Type B pancreatic cell (in vitro differentiated cells): ENCODE results near the gene TRAF3IP1. TPM values are rescaled to one million over a fixed set of nuclear protein-coding genes. Genes with fewer than 3 reads are reported as not detected.

Source experiments
- DNase-seq: peaks from one replicate; pipeline ENCODE4 v3.0.0; 2021; ENCODE audit warnings: mixed read lengths; ENCODE audit not compliant: unreplicated experiment; ENCODE audit errors: extremely low spot score
- H3K27ac Mint-ChIP-seq: 2 replicates; pipeline ENCODE4 v1.8.0; 2021; ENCODE audit warnings: mild to moderate bottlenecking, mixed read lengths
- H3K27me3 Mint-ChIP-seq: 2 replicates; pipeline ENCODE4 v1.8.0; 2021; ENCODE audit warnings: mixed read lengths
- H3K36me3 Mint-ChIP-seq: 2 replicates; pipeline ENCODE4 v1.8.0; 2021; ENCODE audit warnings: mixed read lengths
- H3K4me1 Mint-ChIP-seq: one replicate; pipeline ENCODE4 v1.8.0; 2021; ENCODE audit warnings: mixed read lengths; ENCODE audit not compliant: unreplicated experiment
- H3K4me3 Mint-ChIP-seq: 2 replicates; pipeline ENCODE4 v1.8.0; 2021; ENCODE audit warnings: mild to moderate bottlenecking, mixed read lengths
- H3K9me3 Mint-ChIP-seq: 2 replicates; pipeline ENCODE4 v1.8.0; 2021; ENCODE audit warnings: mixed read lengths
- total RNA-seq: library from RNA; stranded (reverse); gene quantifications from 2 replicates; pipeline ENCODE4 v1.2.1, GENCODE V29; 2021; ENCODE audit warnings: low replicate concordance
- TF ChIP-seq, protein P1 (sequence below): fragments of 200-600 bp; sonication (generic); conservative IDR thresholded peaks from 2 replicates; pipeline ENCODE4 v1.5.0; 2021; ENCODE audit warnings: antibody characterized with exemption, mild to moderate bottlenecking

TRAF3IP1 gene
- total RNA-seq, 1 donor from 2014 or later: 20.9 TPM

DNA sequence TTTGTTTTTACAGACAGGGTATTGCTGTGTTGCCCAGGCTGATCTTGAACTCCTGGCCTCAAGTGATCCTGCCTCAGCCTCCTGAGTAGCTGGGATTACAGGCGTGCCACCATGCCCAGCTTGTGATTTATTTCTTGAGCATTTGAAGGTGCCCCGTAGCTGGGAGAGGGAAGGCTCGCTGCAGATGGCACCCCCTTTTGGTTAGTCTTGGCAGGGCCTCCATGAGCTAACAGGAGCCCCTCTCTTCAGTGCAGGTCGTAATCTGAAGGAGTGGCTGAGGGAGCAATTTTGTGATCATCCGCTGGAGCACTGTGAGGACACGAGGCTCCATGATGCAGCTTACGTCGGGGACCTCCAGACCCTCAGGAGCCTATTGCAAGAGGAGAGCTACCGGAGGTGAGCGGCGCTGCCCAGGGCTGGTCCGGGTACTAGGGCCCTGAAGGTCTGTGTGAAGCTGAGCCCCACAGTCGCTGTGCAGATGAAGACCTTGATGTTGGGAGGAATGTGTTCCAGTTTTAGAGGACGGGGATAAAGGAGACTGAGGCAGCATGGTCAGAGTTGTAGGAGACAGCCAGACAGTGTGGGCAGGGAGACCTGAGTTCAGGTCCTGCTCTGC, 113.1 kb downstream of the TRAF3IP1 start:
- peaks cover 27% of the 10 kb centered on the region for H3K36me3 Mint-ChIP-seq
- no peak overlapping the region for H3K4me3 Mint-ChIP-seq
- TF ChIP-seq, protein P1, sequence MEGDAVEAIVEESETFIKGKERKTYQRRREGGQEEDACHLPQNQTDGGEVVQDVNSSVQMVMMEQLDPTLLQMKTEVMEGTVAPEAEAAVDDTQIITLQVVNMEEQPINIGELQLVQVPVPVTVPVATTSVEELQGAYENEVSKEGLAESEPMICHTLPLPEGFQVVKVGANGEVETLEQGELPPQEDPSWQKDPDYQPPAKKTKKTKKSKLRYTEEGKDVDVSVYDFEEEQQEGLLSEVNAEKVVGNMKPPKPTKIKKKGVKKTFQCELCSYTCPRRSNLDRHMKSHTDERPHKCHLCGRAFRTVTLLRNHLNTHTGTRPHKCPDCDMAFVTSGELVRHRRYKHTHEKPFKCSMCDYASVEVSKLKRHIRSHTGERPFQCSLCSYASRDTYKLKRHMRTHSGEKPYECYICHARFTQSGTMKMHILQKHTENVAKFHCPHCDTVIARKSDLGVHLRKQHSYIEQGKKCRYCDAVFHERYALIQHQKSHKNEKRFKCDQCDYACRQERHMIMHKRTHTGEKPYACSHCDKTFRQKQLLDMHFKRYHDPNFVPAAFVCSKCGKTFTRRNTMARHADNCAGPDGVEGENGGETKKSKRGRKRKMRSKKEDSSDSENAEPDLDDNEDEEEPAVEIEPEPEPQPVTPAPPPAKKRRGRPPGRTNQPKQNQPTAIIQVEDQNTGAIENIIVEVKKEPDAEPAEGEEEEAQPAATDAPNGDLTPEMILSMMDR: no peak
- no peak overlapping the region for H3K27ac Mint-ChIP-seq
- H3K4me1 Mint-ChIP-seq: peaks cover 6% of the 10 kb centered on the region
- no peak for DNase-seq
- H3K27me3 Mint-ChIP-seq: no peaks in the 10 kb centered on the region
- H3K9me3 Mint-ChIP-seq: peaks cover 6% of the 10 kb centered on the region

DNA sequence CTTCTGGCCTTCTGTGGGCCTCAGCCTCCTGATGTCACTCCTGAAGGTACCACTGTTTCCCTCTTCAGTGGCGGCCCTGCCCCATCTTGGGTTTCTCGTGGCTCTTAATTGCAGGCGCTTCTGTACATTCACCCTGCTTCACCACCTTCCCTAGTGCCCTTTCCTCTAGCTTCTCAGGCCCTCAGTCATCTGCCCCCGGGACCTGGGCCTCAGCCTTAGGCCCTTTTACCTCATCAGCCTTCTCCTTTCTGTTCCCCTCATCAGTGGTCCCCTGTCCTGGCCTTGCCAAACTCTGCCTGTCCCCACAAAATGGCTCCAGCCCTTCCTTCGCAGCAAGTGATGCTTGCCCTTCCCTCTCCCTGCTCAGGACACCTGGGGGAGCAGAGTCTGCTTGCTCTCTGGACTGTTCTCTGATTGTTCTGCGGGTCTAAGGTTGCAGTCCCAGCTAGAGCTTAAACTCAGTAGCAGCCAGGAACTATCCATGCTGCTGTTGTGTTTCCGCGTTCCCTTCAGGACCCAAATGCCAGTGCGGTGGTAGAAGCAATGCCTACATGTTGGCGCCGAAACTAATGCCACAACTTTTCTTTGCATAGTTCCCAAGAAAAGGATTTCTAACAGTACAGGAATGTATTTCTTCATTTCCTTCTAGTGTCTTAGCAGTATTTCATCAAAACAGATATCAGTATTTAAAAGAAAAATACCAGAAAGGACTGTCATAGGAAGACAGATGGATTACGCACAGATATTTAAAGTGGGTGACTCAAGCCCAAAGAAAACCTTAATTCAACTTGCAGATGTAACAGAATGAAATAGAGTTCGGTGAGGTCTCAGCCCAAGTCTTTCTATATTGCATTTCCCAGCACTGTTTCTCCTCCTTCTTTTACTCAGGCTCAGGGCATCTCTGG, 113.9 kb downstream of the TRAF3IP1 start:
- Mint-ChIP-seq H3K27me3 (no peaks in the 10 kb centered on the region), H3K4me1 (peaks cover 13% of the 10 kb centered on the region), H3K4me3 (no peak overlapping the region), H3K27ac (no peak overlapping the region), H3K36me3 (peaks cover 31% of the 10 kb centered on the region), H3K9me3 (peaks cover 6% of the 10 kb centered on the region)
- DNase-seq: no peak
- TF ChIP-seq, protein P1: no peak

DNA sequence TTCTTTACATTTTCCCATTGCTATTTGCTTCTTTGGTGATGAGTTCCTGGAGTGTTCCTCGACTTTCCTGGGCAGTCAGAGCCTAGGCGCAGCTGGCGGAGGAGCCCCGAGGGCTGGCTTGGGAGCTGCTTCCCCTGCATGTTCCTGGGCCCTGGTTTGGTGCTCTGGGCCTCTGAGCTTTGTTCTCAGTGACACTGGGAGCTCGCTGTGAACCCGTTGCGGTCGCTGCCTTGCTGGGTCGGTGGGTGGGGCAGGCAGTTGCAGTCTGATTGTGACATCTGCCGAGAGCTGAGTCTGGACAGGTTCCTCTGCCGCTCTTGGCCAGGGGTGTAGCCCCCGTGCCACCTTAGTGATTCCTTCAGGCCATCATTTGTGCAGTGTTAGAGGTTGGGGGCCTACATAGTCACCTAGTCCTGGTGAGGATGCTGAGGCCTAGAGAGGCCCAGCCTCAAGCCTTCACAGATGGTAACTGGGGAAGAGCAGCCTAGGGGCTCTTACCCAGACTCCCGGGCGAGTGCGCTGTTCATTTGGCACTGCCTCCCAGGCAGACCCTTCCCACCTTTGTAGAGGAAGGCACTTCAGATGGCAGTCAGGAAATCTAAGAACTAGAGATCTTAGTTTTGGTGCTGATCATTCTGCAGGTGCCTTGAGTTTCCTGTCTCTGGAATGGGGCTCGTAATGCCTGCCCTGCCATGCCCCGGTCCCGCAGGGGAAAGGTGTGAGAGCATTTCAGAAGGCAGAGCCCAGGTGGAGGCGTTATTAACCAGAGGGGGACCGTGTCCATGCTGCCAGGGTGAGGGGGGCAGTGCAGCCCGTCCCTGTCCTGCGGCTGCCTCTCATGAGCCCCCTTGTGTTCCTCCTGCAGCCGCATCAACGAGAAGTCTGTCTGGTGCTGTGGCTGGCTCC, 114.8 kb downstream of the TRAF3IP1 start:
- H3K9me3 Mint-ChIP-seq: peaks cover 5% of the 10 kb centered on the region
- H3K27me3 Mint-ChIP-seq: no peaks in the 10 kb centered on the region
- H3K4me1 Mint-ChIP-seq: peaks cover 22% of the 10 kb centered on the region
- TF ChIP-seq, protein P1: no peak
- H3K27ac Mint-ChIP-seq: no peak overlapping the region
- DNase-seq: no peak
- H3K4me3 Mint-ChIP-seq: no peak overlapping the region
- peaks cover 25% of the 10 kb centered on the region for H3K36me3 Mint-ChIP-seq

DNA sequence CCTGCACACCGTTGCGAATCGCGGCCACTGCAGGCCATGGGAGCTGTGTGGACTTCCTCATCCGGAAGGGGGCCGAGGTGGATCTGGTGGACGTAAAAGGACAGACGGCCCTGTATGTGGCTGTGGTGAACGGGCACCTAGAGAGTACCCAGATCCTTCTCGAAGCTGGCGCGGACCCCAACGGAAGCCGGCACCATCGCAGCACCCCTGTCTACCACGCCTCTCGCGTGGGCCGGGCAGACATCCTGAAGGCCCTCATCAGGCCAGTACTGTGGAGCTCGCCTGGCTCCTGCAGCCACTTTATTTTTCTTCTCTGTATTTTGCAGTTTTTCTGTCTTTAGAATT, 115.4 kb downstream of the TRAF3IP1 start:
- peaks cover 19% of the 10 kb centered on the region for H3K36me3 Mint-ChIP-seq
- no peaks in the 10 kb centered on the region for H3K9me3 Mint-ChIP-seq
- no peak overlapping the region for H3K27ac Mint-ChIP-seq
- TF ChIP-seq, protein P1: no peak
- H3K4me3 Mint-ChIP-seq: no peak overlapping the region
- no peaks in the 10 kb centered on the region for H3K27me3 Mint-ChIP-seq
- peaks cover 27% of the 10 kb centered on the region for H3K4me1 Mint-ChIP-seq
- DNase-seq: no peak
